Stimulated activated effector memory CD8-positive, alpha-beta T cell treated with anti-CD3 and anti-CD28 coated beads, Interleukin-12 subunit alpha, Interleukin-12 subunit beta, amount 100 ng/mL, for 72 hours (primary cell): ENCODE results near the gene DPP10.
"Not testable (repeated sequence)": the region's sequence is repeated elsewhere in the genome, so short reads cannot be mapped to it uniquely, and the experiment has no call there.

Experiments
- ATAC-seq: fragments of 150-1000 bp; cut with Tn5 transposase; 2 replicates; pipeline ENCODE4 v1.10.0; 2021
- DNase-seq, 2 donors: peaks; one replicate each; pipeline ENCODE4 v3.0.0; 2021 to 2022; ENCODE audit warnings: low spot score in 2 of 2
- H3K27ac Mint-ChIP-seq: one replicate; pipeline ENCODE4 v1.8.0; 2022; ENCODE audit warnings: mild to moderate bottlenecking, mixed read lengths
- H3K36me3 Mint-ChIP-seq: one replicate; pipeline ENCODE4 v1.8.0; 2022; ENCODE audit warnings: mild to moderate bottlenecking, mixed read lengths
- H3K4me1 Mint-ChIP-seq: one replicate; pipeline ENCODE4 v1.8.0; 2022; ENCODE audit warnings: mixed read lengths
- H3K4me3 Mint-ChIP-seq: one replicate; pipeline ENCODE4 v1.8.0; 2022; ENCODE audit warnings: mild to moderate bottlenecking, mixed read lengths
- H3K9me3 Mint-ChIP-seq: one replicate; pipeline ENCODE4 v1.8.0; 2022; ENCODE audit warnings: mixed read lengths

DPP10 gene

DNA sequence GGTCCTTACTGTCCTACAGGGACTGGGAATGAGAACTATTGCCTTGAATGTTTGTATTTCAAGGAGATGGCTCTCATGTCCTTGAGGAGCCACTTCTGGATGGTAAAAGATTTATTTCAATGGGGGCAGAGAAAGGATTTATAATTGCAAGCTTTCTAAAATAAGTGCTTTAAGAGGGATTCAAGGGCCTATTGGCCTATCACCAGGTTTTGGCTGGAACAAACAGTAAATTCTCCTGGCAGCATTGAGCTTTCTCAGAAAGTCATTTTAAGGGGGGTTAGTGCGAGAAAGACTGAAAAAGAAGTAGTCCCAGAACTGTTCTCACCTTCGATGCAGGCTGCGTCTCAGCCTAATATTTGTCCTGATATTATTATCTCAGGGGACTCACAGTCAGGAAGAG lies 29.8 kb downstream of the DPP10 start:
- no peak for DNase-seq
- Mint-ChIP-seq H3K36me3 (no peaks in the 10 kb centered on the region), H3K9me3 (peaks cover 3% of the 10 kb centered on the region), H3K27ac (no peak overlapping the region), H3K4me3 (no peak overlapping the region), H3K4me1 (no peaks in the 10 kb centered on the region)
- ATAC-seq: no peak

DNA sequence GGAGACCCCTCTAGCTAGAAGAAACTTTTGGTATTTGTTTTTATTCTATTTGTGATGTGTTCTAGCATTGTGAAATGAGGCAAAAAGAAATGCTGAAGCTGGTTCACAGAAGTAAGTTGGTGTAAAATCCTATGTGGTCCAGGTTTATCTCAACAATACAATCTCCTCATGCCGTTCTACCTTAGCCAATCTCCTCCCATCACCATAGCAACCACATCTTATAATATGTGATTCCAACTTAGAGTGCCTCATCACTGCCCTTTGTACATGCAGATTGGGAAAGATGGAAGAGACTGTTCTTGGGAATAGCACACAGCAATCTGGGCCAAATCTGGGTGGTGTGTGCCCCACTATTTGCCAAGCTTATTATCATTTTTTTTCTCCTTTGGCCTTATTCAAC lies 30.3 kb downstream of the DPP10 start:
- DNase-seq (no peak), ATAC-seq (no peak)
- Mint-ChIP-seq H3K9me3 (peaks cover 3% of the 10 kb centered on the region), H3K36me3 (no peaks in the 10 kb centered on the region), H3K27ac (no peak overlapping the region), H3K4me1 (no peaks in the 10 kb centered on the region), H3K4me3 (no peak overlapping the region)

DNA sequence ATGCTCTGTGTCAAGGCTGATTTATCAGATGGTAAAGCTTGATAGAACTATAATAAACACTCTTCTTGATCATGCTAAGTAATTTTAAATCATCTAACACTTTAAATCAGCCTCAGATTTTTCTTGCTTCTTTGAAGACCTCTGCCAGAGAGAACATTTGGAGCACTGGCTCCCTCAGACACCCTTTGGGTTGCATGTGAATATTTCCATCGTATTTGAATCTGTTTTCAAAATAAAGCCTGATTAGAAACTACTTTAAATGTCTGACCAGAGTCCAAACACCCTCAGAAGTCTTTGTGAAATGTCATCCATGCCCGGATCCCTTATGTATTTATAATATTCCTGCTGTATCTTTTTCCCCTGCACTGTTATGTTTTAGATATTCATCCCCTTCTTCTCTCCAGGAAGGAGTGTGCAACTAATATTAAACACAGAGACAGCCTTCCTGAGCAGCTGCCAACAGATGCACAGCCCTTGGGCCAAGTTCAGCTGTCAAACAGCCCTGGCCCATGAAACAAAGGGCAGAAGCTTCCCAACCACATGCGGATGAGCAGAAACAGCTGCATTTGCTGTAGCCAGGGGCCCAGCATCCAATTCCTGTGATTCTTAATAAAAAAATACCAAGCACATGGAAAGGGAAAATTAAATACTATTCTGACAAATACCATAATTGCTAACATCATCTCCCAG lies 46.5 kb downstream of the DPP10 start:
- ATAC-seq: no peak
- Mint-ChIP-seq H3K36me3 (no peaks in the 10 kb centered on the region), H3K9me3 (no peaks in the 10 kb centered on the region), H3K4me1 (no peaks in the 10 kb centered on the region), H3K4me3 (no peak overlapping the region), H3K27ac (no peak overlapping the region)
- DNase-seq: no peak

DNA sequence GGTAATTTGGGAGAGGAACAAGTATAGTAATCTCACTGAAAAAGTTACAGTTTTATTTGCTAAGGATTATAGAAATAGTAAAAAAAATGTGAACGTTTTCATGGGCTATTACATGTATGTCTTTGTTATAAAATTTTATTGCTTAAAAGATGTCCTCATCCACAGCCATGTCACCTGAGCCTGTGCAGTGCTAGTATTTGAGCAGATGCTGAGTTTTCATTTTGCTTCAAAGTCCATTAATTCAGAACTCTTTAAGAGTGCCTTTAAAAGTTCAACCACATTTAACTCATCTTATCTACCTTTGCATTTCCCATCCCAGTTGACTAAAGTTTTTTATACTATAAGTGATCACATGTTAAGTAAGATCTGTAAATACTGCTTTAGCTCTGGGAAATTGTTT lies 52.6 kb downstream of the DPP10 start:
- H3K4me3 Mint-ChIP-seq: no peak overlapping the region
- no peaks in the 10 kb centered on the region for H3K36me3 Mint-ChIP-seq
- H3K27ac Mint-ChIP-seq: no peak overlapping the region
- DNase-seq: no peak
- no peaks in the 10 kb centered on the region for H3K4me1 Mint-ChIP-seq
- no peaks in the 10 kb centered on the region for H3K9me3 Mint-ChIP-seq
- no peak for ATAC-seq

DNA sequence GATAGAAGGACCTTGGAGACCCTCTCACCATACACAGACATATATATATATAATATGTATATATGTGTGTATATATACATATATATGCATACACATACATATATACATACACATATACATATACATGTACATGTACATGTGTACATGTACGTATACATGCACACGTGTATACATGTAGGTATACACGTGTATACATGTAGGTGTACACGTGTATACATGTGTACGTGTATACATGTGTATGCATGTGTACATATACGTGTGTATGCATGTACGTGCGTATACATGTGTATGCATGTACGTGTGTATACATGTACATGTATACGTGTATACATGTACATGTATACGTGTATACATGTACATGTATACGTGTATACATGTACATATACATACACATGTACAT lies 54.5 kb downstream of the DPP10 start:
- ATAC-seq: no peak
- Mint-ChIP-seq H3K27ac (no peak overlapping the region), H3K4me3 (no peak overlapping the region), H3K36me3 (no peaks in the 10 kb centered on the region), H3K4me1 (no peaks in the 10 kb centered on the region), H3K9me3 (no peaks in the 10 kb centered on the region)
- no peak for DNase-seq

DNA sequence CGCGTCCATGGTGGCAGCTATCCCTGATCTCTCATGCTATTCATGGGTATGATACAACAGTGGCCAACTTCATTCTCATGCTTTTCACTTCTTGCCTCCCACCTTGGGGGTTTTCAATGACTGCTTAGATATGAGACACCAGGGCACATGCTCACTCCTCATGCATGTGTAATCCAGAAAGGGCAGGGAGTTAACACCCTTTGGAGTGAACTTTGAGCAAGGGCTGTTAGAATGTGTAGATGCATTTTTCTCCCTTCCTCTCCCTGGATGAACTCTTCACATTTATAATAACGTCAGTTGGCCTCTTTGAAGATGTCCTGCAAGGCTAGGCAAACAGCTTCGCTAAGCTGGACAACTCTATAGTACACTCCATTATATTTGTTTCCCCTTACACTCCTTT lies 56.7 kb downstream of the DPP10 start:
- Mint-ChIP-seq H3K4me3 (no peak overlapping the region), H3K4me1 (no peaks in the 10 kb centered on the region), H3K27ac (no peak overlapping the region), H3K9me3 (no peaks in the 10 kb centered on the region), H3K36me3 (no peaks in the 10 kb centered on the region)
- no peak for ATAC-seq
- DNase-seq: no peak

DNA sequence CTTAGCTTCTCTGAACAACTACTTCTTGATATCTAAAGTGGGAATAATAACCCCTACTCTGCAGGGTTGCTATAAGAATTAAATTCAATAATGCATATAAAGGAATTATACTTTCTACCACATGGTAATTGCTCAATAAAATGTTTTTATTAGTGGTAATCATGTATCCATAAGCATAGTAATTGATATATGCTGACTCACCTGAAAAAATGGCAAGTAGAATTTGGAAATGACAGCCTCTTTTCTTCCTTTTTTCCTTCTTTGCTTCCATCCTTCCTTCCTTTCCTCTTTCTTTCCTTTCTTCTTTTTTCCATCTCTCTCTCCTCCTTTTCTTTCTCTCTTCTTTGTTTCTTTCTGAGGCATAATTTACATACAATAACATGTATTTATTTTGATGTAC lies 65.3 kb downstream of the DPP10 start:
- Mint-ChIP-seq H3K27ac (no peak overlapping the region), H3K4me3 (no peak overlapping the region), H3K4me1 (no peaks in the 10 kb centered on the region), H3K36me3 (no peaks in the 10 kb centered on the region), H3K9me3 (peaks cover 2% of the 10 kb centered on the region)
- no peak for DNase-seq
- ATAC-seq: no peak

DNA sequence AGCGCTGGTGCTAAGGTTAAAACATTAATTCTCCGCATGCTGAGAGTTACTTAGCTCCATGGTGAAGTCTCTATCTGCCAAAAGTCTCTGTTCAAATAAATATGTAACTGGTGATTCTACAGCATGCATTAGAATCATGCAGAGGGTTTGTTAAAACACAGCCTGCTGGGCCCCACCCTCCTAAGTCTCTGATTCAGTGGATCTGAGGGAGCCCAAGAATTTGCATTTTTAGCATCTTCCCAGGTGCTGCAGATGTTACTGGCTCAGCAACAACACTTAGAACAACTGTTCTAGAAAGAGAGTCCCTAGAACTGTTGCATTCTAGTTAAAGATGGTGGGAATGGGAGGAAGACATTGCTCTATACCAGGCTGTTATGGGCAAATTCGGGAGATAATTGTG lies 73.4 kb downstream of the DPP10 start:
- no peaks in the 10 kb centered on the region for H3K36me3 Mint-ChIP-seq
- H3K4me3 Mint-ChIP-seq: no peak overlapping the region
- no peak overlapping the region for H3K27ac Mint-ChIP-seq
- H3K4me1 Mint-ChIP-seq: no peaks in the 10 kb centered on the region
- no peak for DNase-seq
- H3K9me3 Mint-ChIP-seq: no peaks in the 10 kb centered on the region
- ATAC-seq: no peak

DNA sequence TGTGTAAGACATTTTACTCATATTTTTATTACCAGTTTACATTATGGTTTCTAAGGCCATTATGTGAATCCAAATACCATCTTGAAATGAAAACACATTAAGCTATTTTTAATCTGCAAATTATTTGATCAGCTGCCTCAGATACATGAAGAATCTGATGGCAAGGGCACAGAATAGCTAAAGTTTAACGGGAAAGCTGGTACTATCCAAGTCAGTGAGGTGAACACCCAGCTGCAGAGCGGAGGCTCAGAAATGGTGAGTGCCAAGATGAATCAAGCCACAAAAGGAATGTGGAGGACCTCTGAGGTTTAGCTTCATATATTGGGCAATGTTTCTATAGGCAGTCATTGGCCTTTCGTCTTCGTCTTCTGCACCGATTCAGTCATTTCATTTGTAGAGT lies 75.1 kb downstream of the DPP10 start:
- no peak overlapping the region for H3K4me3 Mint-ChIP-seq
- ATAC-seq (no peak), DNase-seq (no peak)
- H3K27ac Mint-ChIP-seq: no peak overlapping the region
- H3K4me1 Mint-ChIP-seq: no peaks in the 10 kb centered on the region
- no peaks in the 10 kb centered on the region for H3K36me3 Mint-ChIP-seq
- H3K9me3 Mint-ChIP-seq: peaks cover 3% of the 10 kb centered on the region

DNA sequence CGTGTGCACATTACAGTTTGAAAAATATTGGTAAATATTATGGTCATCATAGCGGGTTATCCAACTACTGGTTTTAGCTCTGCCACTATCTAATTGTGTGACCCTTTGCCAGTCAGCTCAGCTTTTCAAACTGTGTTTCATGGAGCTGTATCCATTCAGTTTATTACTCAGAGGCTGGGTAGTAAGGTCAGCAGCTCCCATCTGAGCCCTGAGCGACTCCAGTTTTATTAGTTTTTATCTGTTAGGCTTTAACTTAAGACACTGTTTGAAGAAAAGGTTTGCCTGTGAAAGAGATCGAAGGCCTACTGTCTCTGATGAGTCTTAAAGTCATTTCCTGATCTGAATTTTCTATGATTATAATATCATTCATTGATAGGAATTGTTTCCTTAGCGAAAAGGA lies 76.3 kb downstream of the DPP10 start:
- peaks cover 3% of the 10 kb centered on the region for H3K9me3 Mint-ChIP-seq
- H3K4me1 Mint-ChIP-seq: no peaks in the 10 kb centered on the region

DNA sequence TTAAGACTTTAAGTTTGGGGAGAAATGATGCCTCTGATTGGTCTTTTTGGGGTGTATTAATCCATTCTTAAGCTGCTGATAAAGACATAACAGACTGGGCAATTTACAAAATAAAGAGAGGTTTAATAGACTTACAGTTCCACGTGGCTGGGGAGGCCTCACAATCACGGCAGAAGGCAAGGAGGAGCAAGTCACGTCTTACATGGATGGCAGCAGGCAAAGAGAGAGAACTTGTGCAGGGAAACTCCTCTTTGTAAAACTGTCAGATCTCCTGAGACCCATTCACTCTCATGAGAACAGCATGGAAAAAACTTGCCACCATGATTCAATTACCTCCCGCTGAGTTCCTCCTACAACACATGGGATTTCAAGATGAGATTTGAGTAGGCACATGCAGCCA lies 80.2 kb downstream of the DPP10 start:
- not testable (repeated sequence) for H3K4me1 Mint-ChIP-seq, DNase-seq, H3K27ac Mint-ChIP-seq, H3K4me3 Mint-ChIP-seq, H3K36me3 Mint-ChIP-seq, ATAC-seq, H3K9me3 Mint-ChIP-seq

More for the DNA sequence above, 76.3 kb downstream of the DPP10 start:
- H3K27ac Mint-ChIP-seq: no peak overlapping the region
- H3K36me3 Mint-ChIP-seq: no peaks in the 10 kb centered on the region
- ATAC-seq (no peak), DNase-seq (no peak)
- no peak overlapping the region for H3K4me3 Mint-ChIP-seq

DNA sequence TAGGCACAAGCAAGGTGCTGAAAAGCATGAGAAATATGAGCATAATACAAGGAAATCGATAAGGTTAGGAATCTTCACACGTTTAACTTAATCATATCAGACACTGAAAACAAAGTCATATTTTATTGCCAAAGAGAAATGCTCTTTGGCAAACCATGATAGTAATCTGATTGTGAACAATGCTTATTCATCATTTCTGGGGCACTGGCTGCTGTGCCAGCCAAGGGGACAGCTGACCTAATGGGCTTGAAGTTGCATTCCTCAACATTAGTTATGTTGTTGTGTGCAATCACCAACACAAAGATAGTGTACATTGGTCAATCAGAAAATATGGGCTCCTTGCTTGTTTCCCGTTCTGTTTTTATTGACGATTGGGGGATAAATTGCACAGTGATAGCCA lies 83.5 kb downstream of the DPP10 start:
- Mint-ChIP-seq H3K4me3 (no peak overlapping the region), H3K27ac (no peak overlapping the region), H3K9me3 (peaks cover 6% of the 10 kb centered on the region), H3K4me1 (no peaks in the 10 kb centered on the region), H3K36me3 (no peaks in the 10 kb centered on the region)
- no peak for DNase-seq
- no peak for ATAC-seq

DNA sequence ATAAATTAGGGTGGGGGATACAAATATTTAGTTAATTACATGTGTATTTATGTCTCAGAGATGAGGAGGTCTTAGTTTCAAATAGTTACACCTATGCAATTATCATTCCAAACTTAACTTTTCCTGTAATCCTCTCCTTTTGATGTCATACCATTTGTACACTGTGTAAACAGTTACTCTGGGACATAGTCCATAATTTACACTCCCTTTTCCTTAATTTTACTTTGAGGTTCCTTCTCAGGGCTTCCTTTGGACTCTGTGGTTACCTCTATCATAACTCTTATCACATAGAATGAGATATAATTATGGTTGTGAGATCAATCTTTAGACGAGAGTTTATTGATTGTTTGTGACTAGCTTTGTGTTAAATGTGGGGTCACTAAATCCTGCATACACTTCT lies 84.4 kb downstream of the DPP10 start:
- peaks cover 3% of the 10 kb centered on the region for H3K9me3 Mint-ChIP-seq
- H3K36me3 Mint-ChIP-seq: no peaks in the 10 kb centered on the region
- H3K27ac Mint-ChIP-seq: no peak overlapping the region
- H3K4me1 Mint-ChIP-seq: no peaks in the 10 kb centered on the region
- H3K4me3 Mint-ChIP-seq: no peak overlapping the region
- DNase-seq (no peak), ATAC-seq (no peak)

DNA sequence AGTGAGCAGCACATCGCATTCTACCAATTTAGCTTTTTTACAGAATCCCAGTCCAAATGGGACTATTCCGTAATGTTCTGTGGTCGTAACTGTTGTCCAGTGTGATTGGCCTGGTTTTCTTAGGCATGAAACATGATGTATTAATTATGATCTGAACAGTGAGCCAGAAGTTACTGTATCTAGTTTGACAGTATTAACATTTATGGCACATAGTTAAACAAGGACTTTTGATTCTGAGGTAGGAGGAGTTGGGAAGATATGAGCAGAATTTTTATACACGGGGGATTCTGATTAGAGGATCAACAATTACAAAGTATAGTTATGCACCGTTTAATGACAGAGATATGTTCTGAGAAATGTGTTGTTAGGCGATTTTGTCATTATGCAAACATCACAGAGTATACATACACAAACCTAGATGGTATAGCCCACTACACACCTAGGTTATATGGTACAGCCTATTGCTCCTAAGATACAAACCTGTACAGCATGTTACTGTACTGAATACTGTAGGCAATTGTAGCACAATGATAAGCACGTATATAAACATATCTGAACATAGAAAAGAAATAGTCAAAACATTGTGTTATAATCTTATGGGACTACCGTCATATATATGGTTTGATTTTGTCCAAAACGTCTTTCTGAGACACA lies 85.0 kb downstream of the DPP10 start:
- H3K4me1 Mint-ChIP-seq: no peaks in the 10 kb centered on the region
- DNase-seq (no peak), ATAC-seq (no peak)
- H3K36me3 Mint-ChIP-seq: no peaks in the 10 kb centered on the region
- H3K9me3 Mint-ChIP-seq: peaks cover 3% of the 10 kb centered on the region
- no peak overlapping the region for H3K27ac Mint-ChIP-seq
- H3K4me3 Mint-ChIP-seq: no peak overlapping the region

DNA sequence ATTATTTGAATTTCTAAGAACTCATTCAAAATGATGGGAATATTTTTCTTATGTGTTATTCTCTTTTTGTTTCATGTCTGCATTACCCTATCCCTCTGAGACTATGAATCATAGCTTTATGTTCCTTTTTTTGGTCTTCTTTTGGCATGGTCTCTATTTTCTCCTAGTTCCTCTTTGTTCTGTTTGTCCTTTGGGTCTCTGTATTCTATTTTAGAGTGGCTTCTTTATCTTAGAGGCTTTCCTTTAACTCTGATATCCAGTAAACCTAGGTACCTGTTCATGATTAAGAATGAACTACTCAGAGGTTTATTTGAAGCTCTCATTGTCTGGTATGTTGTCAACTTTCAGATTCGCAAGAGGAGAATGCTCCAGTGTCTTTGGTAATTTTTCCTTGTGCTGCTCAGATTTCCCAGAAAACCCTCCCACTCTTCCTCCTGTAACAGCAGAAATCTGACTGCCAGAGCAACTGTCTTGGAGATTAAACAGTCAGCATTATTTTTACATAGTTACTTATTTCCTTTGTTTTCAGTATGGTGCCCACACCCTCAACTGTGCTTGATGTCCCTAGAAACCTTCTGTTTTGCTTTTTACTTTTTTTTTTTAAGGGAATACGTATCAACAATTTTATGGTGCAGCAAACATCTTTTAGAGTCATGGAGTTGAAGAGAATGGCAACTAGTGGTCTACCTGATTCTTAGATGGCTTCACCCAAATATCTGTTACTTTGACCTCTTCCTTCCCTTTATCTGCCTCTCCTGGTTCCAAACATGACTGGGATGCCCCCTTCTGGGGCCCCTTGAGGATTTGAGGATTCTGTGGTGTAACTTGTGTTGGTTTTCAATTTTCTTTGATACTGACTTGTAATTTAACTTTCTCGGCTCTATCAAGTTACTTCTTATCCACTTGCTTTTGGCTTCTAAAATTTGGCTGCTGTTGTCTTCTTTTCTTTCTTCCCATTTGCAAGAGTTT lies 92.0 kb downstream of the DPP10 start:
- peaks cover 5% of the 10 kb centered on the region for H3K9me3 Mint-ChIP-seq
- no peak for ATAC-seq
- no peak overlapping the region for H3K27ac Mint-ChIP-seq
- no peaks in the 10 kb centered on the region for H3K4me1 Mint-ChIP-seq
- no peaks in the 10 kb centered on the region for H3K36me3 Mint-ChIP-seq
- no peak overlapping the region for H3K4me3 Mint-ChIP-seq
- no peak for DNase-seq

DNA sequence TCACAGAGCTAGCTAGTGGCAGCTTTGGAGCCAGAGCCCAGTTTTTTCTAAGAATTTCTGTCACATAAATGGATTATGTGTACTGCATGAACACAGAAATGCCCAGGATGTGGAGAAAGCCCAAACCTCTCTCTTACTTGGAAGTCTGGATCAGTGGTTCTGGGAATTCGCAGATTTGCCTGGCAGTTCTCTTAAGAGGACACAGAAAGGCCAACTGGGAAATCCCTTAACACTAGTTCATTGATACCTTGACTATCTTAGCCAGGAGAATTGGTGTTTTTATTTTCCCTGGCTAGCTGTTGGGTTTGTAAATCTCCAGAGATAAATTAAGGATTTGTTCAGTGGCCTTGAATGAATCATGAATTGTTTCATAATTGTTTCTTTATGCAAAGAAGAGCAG lies 95.3 kb downstream of the DPP10 start:
- ATAC-seq (no peak), DNase-seq (no peak)
- Mint-ChIP-seq H3K27ac (no peak overlapping the region), H3K36me3 (no peaks in the 10 kb centered on the region), H3K4me3 (no peak overlapping the region), H3K9me3 (peaks cover 5% of the 10 kb centered on the region), H3K4me1 (no peaks in the 10 kb centered on the region)
